ENCODE results near the gene CLIP3.

DNA sequence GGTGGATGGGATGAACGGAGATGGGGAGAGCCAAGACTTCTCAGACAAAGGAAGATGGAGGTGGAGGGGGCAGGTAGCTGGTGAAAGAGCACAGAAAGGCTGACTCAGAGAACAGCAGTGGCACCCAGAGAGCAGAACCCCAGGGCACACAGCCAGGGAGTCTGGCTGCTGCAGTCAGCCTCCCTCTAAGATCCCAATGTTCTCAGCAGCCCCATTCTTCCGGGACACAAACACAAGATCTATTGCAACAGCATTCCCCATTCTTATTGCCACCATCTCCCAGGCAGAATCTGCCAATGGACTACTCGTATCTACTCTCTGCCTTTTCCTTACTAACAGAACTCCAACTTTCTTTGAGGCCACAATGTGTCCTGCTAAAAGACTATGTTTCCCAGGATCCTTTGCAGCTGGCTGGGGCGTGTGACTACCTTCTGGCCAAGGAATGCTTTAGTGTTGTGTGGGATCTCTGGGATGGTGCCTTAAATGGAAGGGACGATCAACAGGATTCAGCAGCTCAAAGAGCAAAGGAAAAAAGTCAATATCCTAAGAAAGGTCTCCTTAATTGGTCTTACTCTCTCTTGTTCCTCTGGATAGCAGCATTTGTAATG lies 13.9 kb upstream of the CLIP3 start:
- TF ChIP-seq, protein P1, sequence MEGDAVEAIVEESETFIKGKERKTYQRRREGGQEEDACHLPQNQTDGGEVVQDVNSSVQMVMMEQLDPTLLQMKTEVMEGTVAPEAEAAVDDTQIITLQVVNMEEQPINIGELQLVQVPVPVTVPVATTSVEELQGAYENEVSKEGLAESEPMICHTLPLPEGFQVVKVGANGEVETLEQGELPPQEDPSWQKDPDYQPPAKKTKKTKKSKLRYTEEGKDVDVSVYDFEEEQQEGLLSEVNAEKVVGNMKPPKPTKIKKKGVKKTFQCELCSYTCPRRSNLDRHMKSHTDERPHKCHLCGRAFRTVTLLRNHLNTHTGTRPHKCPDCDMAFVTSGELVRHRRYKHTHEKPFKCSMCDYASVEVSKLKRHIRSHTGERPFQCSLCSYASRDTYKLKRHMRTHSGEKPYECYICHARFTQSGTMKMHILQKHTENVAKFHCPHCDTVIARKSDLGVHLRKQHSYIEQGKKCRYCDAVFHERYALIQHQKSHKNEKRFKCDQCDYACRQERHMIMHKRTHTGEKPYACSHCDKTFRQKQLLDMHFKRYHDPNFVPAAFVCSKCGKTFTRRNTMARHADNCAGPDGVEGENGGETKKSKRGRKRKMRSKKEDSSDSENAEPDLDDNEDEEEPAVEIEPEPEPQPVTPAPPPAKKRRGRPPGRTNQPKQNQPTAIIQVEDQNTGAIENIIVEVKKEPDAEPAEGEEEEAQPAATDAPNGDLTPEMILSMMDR (IDR thresholded peaks at IDR 0.05): no peak
- no peak for TF ChIP-seq EP300 (IDR thresholded peaks at IDR 0.05)

Measured in suprapubic skin (tissue), 3 donors.